OCI-LY1 (cell line): ENCODE results near the gene MGAT3.

Source experiments
- H2AFZ ChIP-seq: fragments of 200-600 bp; sonication (generic), shearing (Covaris generic); 2 replicates; pipeline ENCODE4 v1.6.0; 2014; ENCODE audit warnings: antibody characterized with exemption, mild to moderate bottlenecking, low read length
- H3F3A ChIP-seq: fragments of 200-600 bp; sonication (generic), shearing (Covaris generic); 2 replicates; pipeline ENCODE4 v1.6.0; 2014; ENCODE audit warnings: mild to moderate bottlenecking, antibody characterized with exemption, low read length, moderate library complexity; ENCODE audit not compliant: insufficient read depth
- H3K27ac ChIP-seq: fragments of 200-600 bp; sonication (generic); 2 replicates; pipeline ENCODE4 v1.5.1; 2014; ENCODE audit warnings: low read length, mixed run types, mild to moderate bottlenecking, low read depth; ENCODE audit not compliant: poor library complexity, severe bottlenecking
- H3K27me3 ChIP-seq: fragments of 200-600 bp; sonication (generic); 2 replicates; pipeline ENCODE4 v1.6.0; 2014; ENCODE audit warnings: antibody characterized with exemption, mild to moderate bottlenecking, low read length, moderate library complexity; ENCODE audit not compliant: insufficient read depth
- H3K36me3 ChIP-seq: fragments of 200-600 bp; sonication (generic); 2 replicates; pipeline ENCODE4 v1.6.1; 2014; ENCODE audit warnings: mild to moderate bottlenecking, antibody characterized with exemption, low read length, moderate library complexity, mixed read lengths; ENCODE audit not compliant: insufficient read depth
- H3K4me1 ChIP-seq: fragments of 200-600 bp; sonication (generic); 2 replicates; pipeline ENCODE4 v1.5.1; 2014; ENCODE audit warnings: mild to moderate bottlenecking, low read length, moderate library complexity; ENCODE audit not compliant: insufficient read depth, severe bottlenecking
- H3K4me2 ChIP-seq: fragments of 200-600 bp; sonication (generic), shearing (Covaris generic); 2 replicates; pipeline ENCODE4 v1.6.1; 2014; ENCODE audit warnings: low read length
- H3K4me3 ChIP-seq: fragments of 200-600 bp; sonication (generic); 2 replicates; pipeline ENCODE4 v1.5.1; 2014; ENCODE audit warnings: low read length, low read depth, mild to moderate bottlenecking, mixed read lengths; ENCODE audit not compliant: poor library complexity, severe bottlenecking
- H3K79me2 ChIP-seq: fragments of 200-600 bp; shearing (Covaris generic); 2 replicates; pipeline ENCODE4 v1.6.1; 2016; ENCODE audit warnings: mixed run types, low read length, mixed read lengths; ENCODE audit not compliant: insufficient read depth
- H3K9ac ChIP-seq: fragments of 200-600 bp; sonication (generic), shearing (Covaris generic); 2 replicates; pipeline ENCODE4 v1.6.1; 2014; ENCODE audit warnings: mild to moderate bottlenecking, low read length, mixed read lengths
- H3K9me2 ChIP-seq: fragments of 200-600 bp; sonication (generic), shearing (Covaris generic); 2 replicates; pipeline ENCODE4 v1.6.1; 2014; ENCODE audit warnings: low read depth, mild to moderate bottlenecking, low read length, mixed read lengths
- H3K9me3 ChIP-seq: fragments of 200-600 bp; shearing (Covaris generic); 2 replicates; pipeline ENCODE4 v1.6.1; 2014; ENCODE audit warnings: low read length, mixed read lengths
- H4K20me1 ChIP-seq: fragments of 200-600 bp; sonication (generic), shearing (Covaris generic); 2 replicates; pipeline ENCODE4 v1.6.0; 2016; ENCODE audit warnings: mild to moderate bottlenecking, low read length; ENCODE audit not compliant: insufficient read depth
- CTCF ChIP-seq: fragments of 200-600 bp; sonication (generic), shearing (Covaris generic); IDR thresholded peaks from 2 replicates; pipeline ENCODE4 v1.5.1; 2017; ENCODE audit warnings: mild to moderate bottlenecking, antibody characterized with exemption, low read length, moderate library complexity, mixed read lengths
- EZH2 ChIP-seq: fragments of 200-600 bp; sonication (generic), shearing (Covaris generic); IDR thresholded peaks from 2 replicates; pipeline ENCODE4 v1.8.0; 2017; ENCODE audit warnings: borderline replicate concordance, mixed run types, mild to moderate bottlenecking, antibody characterized with exemption, low read length, moderate library complexity, mixed read lengths

The MGAT3 gene

GRCh38 chr22:39535831-39536449, 79.1 kb downstream of the MGAT3 start:
- Histone ChIP-seq H3K9ac (no peak overlapping the region), H3K9me2 (no peaks in the 10 kb centered on the region), H3K27me3 (no peaks in the 10 kb centered on the region)

GRCh38 chr22:39536711-39537110, 79.9 kb downstream of the MGAT3 start:
- H3K9me2 ChIP-seq = no peaks in the 10 kb centered on the region
- peaks cover 26% of the 10 kb centered on the region for H3K4me1 ChIP-seq
- H2AFZ ChIP-seq = no peak overlapping the region
- TF ChIP-seq EZH2 (no peak), CTCF (no peak)
- no peaks in the 10 kb centered on the region for H3K9me3 ChIP-seq
- H3F3A ChIP-seq = no peaks in the 10 kb centered on the region
- H3K79me2 ChIP-seq = peaks cover 6% of the 10 kb centered on the region
- no peak overlapping the region for H3K27ac ChIP-seq
- H4K20me1 ChIP-seq = no peaks in the 10 kb centered on the region
- no peaks in the 10 kb centered on the region for H3K27me3 ChIP-seq
- H3K4me3 ChIP-seq = no peak overlapping the region
- 0 out of 2 replicates have a peak, but pooled peaks cover 5% of the 10 kb centered on the region for H3K36me3 ChIP-seq
- H3K9ac ChIP-seq = no peak overlapping the region
- no peak overlapping the region for H3K4me2 ChIP-seq

More at GRCh38 chr22:39535831-39536449, 79.1 kb downstream of the MGAT3 start:
- no peak overlapping the region for H3K27ac ChIP-seq
- H3K36me3 ChIP-seq = peaks cover 12% of the 10 kb centered on the region; the same call in 1 of the 2 replicates
- H3K9me3 ChIP-seq = no peaks in the 10 kb centered on the region
- no peaks in the 10 kb centered on the region for H4K20me1 ChIP-seq
- H3K4me2 ChIP-seq = no peak overlapping the region
- H3F3A ChIP-seq = no peaks in the 10 kb centered on the region
- TF ChIP-seq EZH2 = no peak
- TF ChIP-seq CTCF = no peak
- H3K4me1 ChIP-seq = peaks cover 34% of the 10 kb centered on the region
- H3K79me2 ChIP-seq = peaks cover 14% of the 10 kb centered on the region
- H3K4me3 ChIP-seq = no peak overlapping the region
- no peak overlapping the region for H2AFZ ChIP-seq

GRCh38 chr22:39537975-39538374, 81.2 kb downstream of the MGAT3 start:
- H3F3A ChIP-seq = no peaks in the 10 kb centered on the region
- H3K79me2 ChIP-seq = no peaks in the 10 kb centered on the region
- H2AFZ ChIP-seq = no peak overlapping the region
- H3K4me1 ChIP-seq = peaks cover 21% of the 10 kb centered on the region
- H3K9me2 ChIP-seq = no peaks in the 10 kb centered on the region
- TF ChIP-seq CTCF (no peak), EZH2 (no peak)
- no peak overlapping the region for H3K27ac ChIP-seq
- no peak overlapping the region for H3K4me2 ChIP-seq
- H3K27me3 ChIP-seq = no peaks in the 10 kb centered on the region
- H3K4me3 ChIP-seq = no peak overlapping the region
- no peaks in the 10 kb centered on the region for H4K20me1 ChIP-seq
- H3K36me3 ChIP-seq = no peaks in the 10 kb centered on the region
- no peak overlapping the region for H3K9ac ChIP-seq
- H3K9me3 ChIP-seq = no peaks in the 10 kb centered on the region
